ACC112 (cell line): ENCODE results near the gene ZNF556.

Source experiments
- H2AFZ ChIP-seq: fragments of 200-600 bp; sonication (generic); one replicate; pipeline ENCODE4 v1.6.0; 2017; ENCODE audit warnings: antibody characterized with exemption, low read length; ENCODE audit not compliant: unreplicated experiment
- H3K27ac ChIP-seq: fragments of 200-600 bp; sonication (generic); 2 replicates; pipeline ENCODE4 v1.5.1; 2014; ENCODE audit warnings: low read depth, mild to moderate bottlenecking, antibody characterized with exemption, low read length, moderate library complexity
- H3K27me3 ChIP-seq: fragments of 200-600 bp; sonication (generic); 2 replicates; pipeline ENCODE4 v1.6.1; 2014; ENCODE audit warnings: mild to moderate bottlenecking, antibody characterized with exemption, low read length, moderate library complexity, mixed read lengths; ENCODE audit not compliant: insufficient read depth
- H3K36me3 ChIP-seq: fragments of 200-600 bp; sonication (generic); 2 replicates; pipeline ENCODE4 v1.6.1; 2016; ENCODE audit warnings: mild to moderate bottlenecking, antibody characterized with exemption, low read length, moderate library complexity, mixed read lengths; ENCODE audit not compliant: insufficient read depth
- H3K4me1 ChIP-seq: fragments of 200-600 bp; sonication (generic); one replicate; pipeline ENCODE4 v1.6.1; 2016; ENCODE audit warnings: low read length, mixed read lengths; ENCODE audit not compliant: insufficient read depth, unreplicated experiment, control insufficient read depth
- H3K4me3 ChIP-seq: fragments of 200-600 bp; sonication (generic); 2 replicates; pipeline ENCODE4 v1.5.1; 2014; ENCODE audit warnings: mild to moderate bottlenecking, low read depth, low read length
- H3K79me2 ChIP-seq: fragments of 200-600 bp; sonication (generic); one replicate; pipeline ENCODE4 v1.6.0; 2016; ENCODE audit warnings: low read length; ENCODE audit not compliant: control insufficient read depth, unreplicated experiment, insufficient read depth

ZNF556 gene

GRCh38 chr19:2840794-2841791 lies 26.0 kb upstream of the ZNF556 start, which contains the start of gene ZNF555:
TSS of gene ZNF555 (plus strand) at chr19:2841475. CDS start at chr19:2841573, 98 bp downstream.
- peak within 1 kb of the TSS; percentile 86 for H2AFZ ChIP-seq
- peak within 1 kb of the TSS; percentile 76 for H3K27ac ChIP-seq
- no peaks in the 10 kb centered on the region for H3K27me3 ChIP-seq
- H3K36me3 ChIP-seq: 0 out of 2 replicates have a peak, but pooled peaks cover 4% of the 10 kb centered on the region
- peaks cover 9% of the 10 kb centered on the region for H3K79me2 ChIP-seq
- no peaks in the 10 kb centered on the region for H3K4me1 ChIP-seq
- peak within 1 kb of the TSS; percentile 87 for H3K4me3 ChIP-seq

- peaks cover 9% of the 10 kb centered on the region for H3K79me2 ChIP-seq
- no peaks in the 10 kb centered on the region for H3K4me1 ChIP-seq
- H3K27me3 ChIP-seq: no peaks in the 10 kb centered on the region
- no peak overlapping the region for H3K27ac ChIP-seq
- H3K4me3 ChIP-seq: peak overlapping the region; percentile 87
- H2AFZ ChIP-seq: peak overlapping the region; percentile 14
- peaks cover 10% of the 10 kb centered on the region; the same call in 1 of the 2 replicates for H3K36me3 ChIP-seq
Measured at GRCh38 chr19:2841855-2842574, 25.1 kb upstream of the ZNF556 start.

- no peak overlapping the region for H3K4me3 ChIP-seq
- H3K27ac ChIP-seq: no peak overlapping the region
- peaks cover 14% of the 10 kb centered on the region for H3K36me3 ChIP-seq
- H3K4me1 ChIP-seq: no peaks in the 10 kb centered on the region
- no peaks in the 10 kb centered on the region for H3K27me3 ChIP-seq
- H3K79me2 ChIP-seq: peaks cover 11% of the 10 kb centered on the region
- no peak overlapping the region for H2AFZ ChIP-seq
Measured at GRCh38 chr19:2845107-2845506, 22.0 kb upstream of the ZNF556 start.

GRCh38 chr19:2846180-2846894 lies 20.8 kb upstream of the ZNF556 start:
- Histone ChIP-seq H3K4me1 (no peaks in the 10 kb centered on the region), H3K27ac (no peak overlapping the region), H3K79me2 (peaks cover 11% of the 10 kb centered on the region), H3K36me3 (peaks cover 24% of the 10 kb centered on the region), H2AFZ (no peak overlapping the region), H3K27me3 (no peaks in the 10 kb centered on the region), H3K4me3 (no peak overlapping the region)

- Histone ChIP-seq H3K4me3 (no peak overlapping the region), H3K27me3 (no peaks in the 10 kb centered on the region), H2AFZ (no peak overlapping the region), H3K36me3 (peaks cover 35% of the 10 kb centered on the region), H3K79me2 (peaks cover 6% of the 10 kb centered on the region), H3K4me1 (no peaks in the 10 kb centered on the region), H3K27ac (no peak overlapping the region)
Measured at GRCh38 chr19:2847507-2847906, 19.6 kb upstream of the ZNF556 start.

- peaks cover 4% of the 10 kb centered on the region for H3K79me2 ChIP-seq
Measured at GRCh38 chr19:2848616-2849015, 18.5 kb upstream of the ZNF556 start.

GRCh38 chr19:2850256-2850925 lies 16.7 kb upstream of the ZNF556 start:
- Histone ChIP-seq H3K27ac (no peak overlapping the region), H3K27me3 (no peaks in the 10 kb centered on the region), H3K36me3 (peaks cover 55% of the 10 kb centered on the region), H3K4me3 (no peak overlapping the region), H3K4me1 (no peaks in the 10 kb centered on the region), H3K79me2 (peaks cover 4% of the 10 kb centered on the region), H2AFZ (no peak overlapping the region)

More at GRCh38 chr19:2848616-2849015, 18.5 kb upstream of the ZNF556 start:
- Histone ChIP-seq H3K4me3 (no peak overlapping the region), H3K36me3 (peaks cover 46% of the 10 kb centered on the region), H3K27ac (no peak overlapping the region), H3K4me1 (no peaks in the 10 kb centered on the region), H2AFZ (no peak overlapping the region), H3K27me3 (no peaks in the 10 kb centered on the region)

GRCh38 chr19:2852598-2852997 lies 14.5 kb upstream of the ZNF556 start:
- Histone ChIP-seq H3K36me3 (peaks cover 49% of the 10 kb centered on the region), H3K79me2 (peaks cover under 1% of the 10 kb centered on the region), H3K4me1 (no peaks in the 10 kb centered on the region), H3K4me3 (no peak overlapping the region), H3K27ac (no peak overlapping the region), H2AFZ (no peak overlapping the region), H3K27me3 (no peaks in the 10 kb centered on the region)

GRCh38 chr19:2853015-2853606 lies 14.0 kb upstream of the ZNF556 start:
- no peak overlapping the region for H2AFZ ChIP-seq
- no peaks in the 10 kb centered on the region for H3K27me3 ChIP-seq
- no peak overlapping the region for H3K27ac ChIP-seq
- peaks cover 49% of the 10 kb centered on the region for H3K36me3 ChIP-seq
- no peaks in the 10 kb centered on the region for H3K79me2 ChIP-seq
- no peaks in the 10 kb centered on the region for H3K4me1 ChIP-seq
- no peak overlapping the region for H3K4me3 ChIP-seq
